ENCODE data around the gene AK8.
"Not testable (repeated sequence)": the region's sequence is repeated elsewhere in the genome, so short reads cannot be mapped to it uniquely, and the experiment has no call there.

AK8 gene

DNA sequence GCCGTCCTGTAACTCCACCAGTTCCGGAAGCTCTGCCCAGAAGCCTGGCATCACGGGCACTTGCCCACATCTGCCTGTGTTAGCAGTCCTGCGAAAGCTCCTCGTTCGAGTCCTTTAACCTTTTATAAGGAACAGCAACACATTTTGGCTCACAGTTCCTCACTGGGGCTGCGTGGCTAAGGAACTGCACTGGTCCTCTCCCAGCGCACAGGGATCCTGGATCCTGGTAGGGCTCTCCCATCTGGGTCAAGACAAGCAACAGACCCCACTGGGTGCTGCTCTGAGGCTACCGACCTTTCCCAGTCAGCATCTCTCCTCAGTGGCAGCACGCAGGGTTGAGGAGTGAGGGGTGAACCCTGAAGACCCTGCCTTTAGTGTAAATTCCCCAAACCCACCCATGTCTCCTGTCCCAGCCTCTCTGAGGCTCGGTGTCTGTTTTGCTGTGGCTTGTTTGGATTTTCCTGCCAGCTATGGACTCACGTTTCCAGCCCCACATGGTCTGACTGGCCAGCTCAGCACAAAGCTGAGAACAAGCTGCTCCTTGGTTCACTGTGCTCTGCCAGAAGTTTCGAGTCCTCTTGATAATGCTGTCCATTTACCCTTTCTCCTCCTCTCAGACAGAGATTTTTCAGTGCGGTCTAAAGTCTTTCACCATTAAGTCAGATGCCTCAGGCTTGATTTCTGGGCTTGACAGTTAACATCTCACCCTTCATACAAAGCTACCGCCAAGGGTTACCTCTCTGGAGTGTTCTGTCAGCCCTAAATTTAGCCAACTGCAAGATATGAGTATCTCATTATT, 80.0 kb downstream of the AK8 start:
- DNase-seq (ENCODE audit: low read depth), result no peak

DNA sequence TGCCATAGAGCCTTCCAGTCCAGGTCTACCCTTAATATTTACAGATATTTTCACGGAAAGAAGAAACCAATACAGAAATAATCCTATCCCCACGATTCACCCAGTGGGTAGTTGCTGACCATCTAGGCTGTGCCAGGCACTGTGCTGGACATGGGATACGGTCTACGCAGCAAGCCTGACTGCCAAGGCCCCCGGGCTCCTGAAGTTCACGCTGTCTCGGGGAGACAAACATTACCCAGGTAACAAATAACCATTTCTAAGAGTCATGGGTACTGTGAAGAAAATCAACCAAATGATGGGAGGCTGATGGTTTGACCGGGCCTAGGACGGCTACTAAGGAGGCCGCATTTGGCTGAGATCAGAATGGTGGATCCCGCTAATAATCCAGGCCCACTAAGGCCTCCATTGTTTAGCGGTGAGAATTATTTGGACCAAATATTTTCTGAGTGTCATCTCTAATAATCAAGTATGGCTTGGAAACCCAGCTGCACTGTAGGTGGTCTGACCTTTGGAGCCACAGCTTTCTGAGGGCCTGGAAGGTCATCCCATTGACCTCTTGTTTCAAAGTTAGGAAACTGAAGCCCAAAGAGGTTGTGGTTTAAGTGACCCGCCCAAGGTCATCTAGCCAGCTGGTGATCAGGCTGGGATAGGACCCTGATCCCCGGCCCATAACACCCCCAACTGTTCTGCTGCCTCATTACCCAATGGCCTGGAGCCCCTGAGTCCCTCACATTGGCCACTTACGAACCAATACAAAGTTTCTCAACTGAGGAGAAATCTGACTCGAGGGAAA, 82.4 kb downstream of the AK8 start:
- DNase-seq (ENCODE audit: low read depth), result no peak

GRCh38 chr9:132794730-132795380, 83.2 kb downstream of the AK8 start:
- DNase-seq (ENCODE audit: low read depth), result no peak

GRCh38 chr9:132793606-132794580, 84.2 kb downstream of the AK8 start:
- DNase-seq (ENCODE audit: low read depth), result no peak

- no peak for DNase-seq (ENCODE audit: low read depth)
Measured at GRCh38 chr9:132792547-132792946, 85.5 kb downstream of the AK8 start.

GRCh38 chr9:132791699-132792240, 86.3 kb downstream of the AK8 start:
- no peak for DNase-seq (ENCODE audit: low read depth)

GRCh38 chr9:132789719-132790118, 88.4 kb downstream of the AK8 start:
- no peak for DNase-seq (ENCODE audit: low read depth)

DNA sequence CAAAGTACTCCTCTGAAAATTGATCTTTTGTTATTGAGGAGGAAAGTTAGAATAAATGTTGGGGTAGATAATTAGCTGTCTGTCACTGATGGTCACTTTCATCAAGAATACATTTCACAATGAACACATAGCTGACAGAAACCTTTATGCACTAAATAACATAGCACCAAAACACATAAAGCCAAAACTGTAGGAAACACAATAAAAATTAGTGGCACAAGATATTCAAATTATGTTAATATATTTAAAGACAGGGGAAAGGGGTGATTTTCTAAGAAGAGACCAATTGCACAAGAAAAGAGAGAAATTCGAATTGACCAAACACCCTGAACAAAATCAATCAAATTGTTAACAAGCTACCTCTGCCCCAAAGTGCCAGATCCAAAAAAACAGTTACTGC, 89.7 kb downstream of the AK8 start:
- no peak for DNase-seq (ENCODE audit: low read depth)

DNA sequence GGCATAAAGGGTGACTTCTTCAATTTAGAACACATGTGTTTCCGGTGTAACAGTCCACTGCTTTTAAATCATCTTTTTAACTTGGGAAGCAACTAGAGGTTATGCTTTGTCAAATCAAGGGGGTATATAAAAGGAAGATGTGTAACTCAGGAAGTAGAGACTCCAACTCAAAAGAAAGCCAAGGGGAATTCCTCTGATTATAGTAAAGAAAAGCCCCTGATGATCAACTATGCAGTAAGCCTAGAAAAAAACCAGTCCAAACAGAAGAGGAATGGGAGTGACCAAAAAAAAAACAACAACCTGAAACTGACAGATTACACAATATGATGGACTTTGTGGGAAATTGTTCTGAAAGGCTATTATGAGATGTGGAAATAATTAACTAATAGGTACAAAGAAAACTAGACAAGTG, 90.3 kb downstream of the AK8 start:
- DNase-seq (ENCODE audit: low read depth), result no peak

GRCh38 chr9:132784286-132784830, 93.7 kb downstream of the AK8 start:
- DNase-seq (ENCODE audit: low read depth), result no peak

DNA sequence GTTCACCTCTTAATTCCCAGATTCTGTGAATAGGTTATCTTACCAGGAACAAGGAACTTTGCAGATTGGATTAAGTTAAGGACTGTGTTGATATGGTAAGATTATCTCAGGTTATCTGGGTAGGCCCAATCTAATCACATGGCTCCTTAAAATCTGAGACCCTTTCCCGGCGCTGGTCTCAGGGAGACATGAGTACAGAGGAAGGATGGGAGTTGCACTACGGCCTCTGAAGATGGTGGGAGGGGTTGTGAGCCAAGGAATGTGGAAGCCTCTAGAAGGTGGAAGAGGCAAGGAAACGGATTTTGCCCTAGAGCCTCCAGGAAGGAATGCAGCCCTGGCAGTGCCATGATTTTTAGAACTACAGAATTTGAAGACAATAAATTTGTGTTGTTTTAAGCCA, 95.1 kb downstream of the AK8 start:
- no peak for DNase-seq (ENCODE audit: low read depth)

DNA sequence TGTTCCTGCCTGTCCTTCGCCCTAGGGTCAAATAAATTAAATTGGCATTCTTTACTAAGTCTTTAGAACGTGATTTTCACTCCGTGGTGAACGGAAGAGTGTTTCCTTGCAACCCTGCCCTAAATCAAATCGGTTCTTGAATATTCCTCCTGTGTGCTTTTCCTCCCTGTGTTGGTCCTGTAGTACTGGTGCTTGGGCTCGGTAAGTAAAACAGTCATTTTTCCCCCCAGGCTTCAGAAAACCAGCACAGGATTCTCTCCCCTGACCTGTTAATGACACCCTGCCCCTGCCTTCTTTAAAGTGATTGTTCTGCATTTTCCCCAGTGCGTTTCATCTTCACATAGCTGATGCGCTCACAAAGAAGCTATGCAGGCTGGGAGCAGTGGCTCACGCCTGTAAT, 96.0 kb downstream of the AK8 start:
- DNase-seq (ENCODE audit: low read depth), result no peak

DNA sequence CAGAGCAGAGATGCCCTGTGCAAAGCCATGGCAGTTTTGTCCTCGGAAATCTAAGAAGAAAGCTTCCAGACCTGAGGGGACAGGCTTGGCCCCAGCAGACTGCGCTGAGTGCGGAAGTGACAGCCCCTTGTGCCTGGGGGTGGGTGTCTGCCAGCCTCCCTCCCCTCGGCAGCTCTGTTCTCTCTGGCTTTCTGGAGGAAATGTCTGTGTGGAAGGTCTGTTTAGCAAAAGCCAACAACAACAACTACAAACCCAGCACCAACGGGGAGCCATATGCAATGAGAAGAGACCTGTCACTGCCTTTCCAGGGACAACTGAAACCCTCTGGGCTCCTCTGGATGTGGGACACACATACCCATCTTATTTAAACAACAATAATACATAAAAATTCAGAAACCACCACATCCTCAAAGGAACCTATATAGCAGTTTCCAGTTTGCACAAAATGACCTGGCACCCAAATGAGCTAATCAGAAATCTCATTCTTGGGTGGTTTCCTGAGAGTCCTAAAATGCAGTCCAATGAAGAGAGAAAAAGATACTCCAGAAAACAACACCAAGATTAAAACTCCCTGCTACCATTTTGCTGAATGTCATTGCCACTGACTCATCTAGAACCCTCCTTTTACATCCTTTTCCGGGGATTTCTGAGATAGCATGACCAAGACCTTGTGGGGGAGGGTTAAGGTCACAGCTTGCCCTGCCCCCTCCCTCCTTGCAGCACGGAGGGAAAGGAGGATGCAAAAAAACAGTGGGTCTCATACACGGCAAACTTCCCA, 97.7 kb downstream of the AK8 start:
- DNase-seq (ENCODE audit: low read depth), result no peak

DNA sequence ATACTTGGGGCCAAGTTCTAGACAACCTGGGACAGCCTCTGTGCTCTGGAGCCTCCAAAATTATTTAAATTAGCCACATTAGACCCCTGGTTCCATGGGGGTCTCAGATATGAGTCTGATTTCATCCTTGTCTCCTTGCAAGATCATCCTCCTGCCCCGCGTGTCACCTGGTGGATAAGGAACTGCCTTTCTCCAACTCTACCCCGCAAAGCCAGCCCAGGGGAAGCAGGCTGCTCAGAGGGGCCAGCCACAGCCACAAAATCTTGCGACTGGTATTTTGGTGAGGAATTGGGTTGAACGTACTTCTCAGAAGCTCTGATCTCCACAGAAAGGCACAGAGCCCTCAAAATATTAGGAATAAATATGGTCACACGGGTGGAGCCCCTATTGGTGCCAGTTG, 101.2 kb downstream of the AK8 start:
- DNase-seq (ENCODE audit: low read depth), result no peak

- DNase-seq (ENCODE audit: low read depth), result no peak
Measured at GRCh38 chr9:132776268-132776667, 101.8 kb downstream of the AK8 start.

GRCh38 chr9:132775720-132776119, 102.4 kb downstream of the AK8 start:
- no peak for DNase-seq (ENCODE audit: low read depth)

GRCh38 chr9:132774886-132775285, 103.2 kb downstream of the AK8 start:
- no peak for DNase-seq (ENCODE audit: low read depth)

DNA sequence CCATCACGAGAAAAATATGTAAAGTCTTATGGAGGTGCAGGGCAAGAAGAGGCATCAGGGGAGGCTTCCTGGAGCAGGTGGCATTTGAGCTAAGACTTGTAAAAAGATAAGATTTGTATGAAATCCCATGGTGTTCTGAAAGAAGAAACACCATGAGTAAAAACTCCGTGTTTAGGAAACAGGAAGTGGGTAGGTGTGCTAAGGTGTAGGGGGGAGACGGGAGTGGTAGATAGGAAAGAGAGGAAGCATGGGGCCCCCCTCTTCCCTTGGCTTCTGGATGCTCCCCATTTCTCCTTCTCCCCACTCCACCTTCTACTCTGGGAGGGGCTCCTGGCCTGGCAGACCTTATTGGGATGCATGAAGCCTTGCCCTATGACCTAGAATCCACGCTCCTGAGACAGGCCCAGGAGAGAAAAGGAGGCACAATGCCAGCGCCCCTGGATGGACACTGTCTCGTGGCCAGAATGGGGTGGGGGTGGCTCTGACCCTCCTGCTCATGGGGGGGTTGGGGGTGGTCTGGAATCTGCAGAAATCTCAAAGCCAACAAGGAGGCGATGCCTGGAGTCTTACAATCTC, 104.2 kb downstream of the AK8 start:
- DNase-seq (ENCODE audit: low read depth), result no peak

GRCh38 chr9:132773093-132773492, 105.0 kb downstream of the AK8 start:
- DNase-seq (ENCODE audit: low read depth), result no peak

GRCh38 chr9:132771752-132772151, 106.3 kb downstream of the AK8 start:
- DNase-seq (ENCODE audit: low read depth), result not testable (repeated sequence)

Data from fibroblast of gingiva (primary cell).